Measurements from ENCODE around the gene PSMG3.
"Not testable (repeated sequence)": the region's sequence is repeated elsewhere in the genome, so short reads cannot be mapped to it uniquely, and the experiment has no call there.

The PSMG3 gene

GRCh38 chr7:1531263-1531978 is 38.4 kb downstream of the PSMG3 start:
- DNase-seq: no peak

GRCh38 chr7:1530946-1531262 is 38.9 kb downstream of the PSMG3 start:
- no peak for DNase-seq

DNA sequence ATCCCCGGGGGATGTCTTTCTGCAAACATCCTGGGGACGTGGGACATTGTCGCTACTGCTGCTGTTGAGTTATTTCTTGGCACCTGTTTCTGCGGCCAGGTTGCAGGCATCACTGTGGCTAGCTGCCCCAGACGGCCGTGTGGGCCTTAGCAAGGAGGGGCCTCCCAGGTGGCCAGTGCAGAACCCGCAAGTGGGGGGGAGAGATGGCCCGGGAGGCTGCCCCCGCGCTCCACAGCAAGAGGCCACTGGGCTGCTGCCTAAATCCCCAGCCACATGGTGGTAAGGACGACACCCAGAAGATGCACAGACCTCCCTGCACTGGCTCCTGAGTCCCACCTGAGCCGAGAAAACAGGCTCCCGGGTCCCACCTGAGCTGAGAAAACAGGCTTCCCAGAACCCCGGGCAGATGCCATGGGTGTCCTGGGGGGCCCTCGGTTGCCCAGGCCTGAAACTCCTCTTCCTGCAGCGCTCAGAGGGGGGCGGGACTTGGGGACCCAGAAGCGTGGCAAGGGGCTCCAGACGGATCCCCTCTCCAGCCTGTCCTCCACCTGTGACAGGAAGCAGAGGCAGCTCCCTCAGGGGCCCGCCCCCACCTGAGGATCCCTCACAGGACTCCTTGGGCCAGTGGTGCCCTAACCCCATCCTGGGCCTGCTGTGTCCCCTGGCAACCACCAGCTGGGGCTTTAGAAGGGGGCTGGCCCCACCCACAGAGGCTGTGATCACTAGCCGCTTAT is 40.3 kb downstream of the PSMG3 start:
- no peak for DNase-seq

GRCh38 chr7:1526271-1526754 is 43.5 kb downstream of the PSMG3 start:
- no peak for DNase-seq

DNA sequence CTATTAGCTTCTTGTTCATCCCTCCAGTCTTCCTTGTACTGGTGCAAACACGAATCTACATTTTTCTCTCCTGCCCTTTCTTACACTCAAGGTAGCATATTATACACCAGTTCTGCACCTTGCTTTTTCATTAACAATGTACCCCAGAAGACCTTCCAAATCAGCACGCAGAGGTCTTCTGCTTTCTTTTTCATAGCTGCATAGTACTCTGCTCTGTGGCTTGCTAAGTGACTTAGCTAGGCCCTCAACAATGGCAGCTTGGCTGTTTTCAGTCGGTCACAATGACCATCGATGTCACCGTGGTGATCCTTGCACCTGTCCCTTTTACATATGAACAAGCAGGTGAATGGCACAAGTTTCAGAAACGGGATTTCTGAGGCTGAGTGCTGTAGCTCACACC is 44.4 kb downstream of the PSMG3 start:
- DNase-seq: no peak

GRCh38 chr7:1523844-1524243 is 46.0 kb downstream of the PSMG3 start:
- no peak for DNase-seq

DNA sequence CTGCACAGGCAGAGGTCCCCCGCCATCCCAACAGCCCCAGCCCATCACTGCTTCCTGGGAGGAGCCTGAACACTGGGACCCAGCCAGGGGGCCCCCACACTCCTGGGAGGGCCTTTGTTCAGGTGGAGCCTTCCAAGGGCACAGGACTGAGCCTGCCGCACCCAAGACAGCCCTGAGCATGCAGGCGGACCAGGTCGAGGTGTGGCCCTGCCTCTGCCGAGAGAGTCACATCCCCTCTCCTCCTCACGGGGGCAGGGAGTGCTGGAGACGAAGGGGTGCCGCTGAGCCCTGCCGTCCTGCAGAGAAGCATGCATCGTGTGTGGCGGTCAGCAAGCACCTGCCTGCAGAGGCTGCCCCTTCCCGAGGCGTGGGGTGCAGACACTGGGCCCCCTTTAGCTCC is 46.6 kb downstream of the PSMG3 start:
- DNase-seq: no peak

DNA sequence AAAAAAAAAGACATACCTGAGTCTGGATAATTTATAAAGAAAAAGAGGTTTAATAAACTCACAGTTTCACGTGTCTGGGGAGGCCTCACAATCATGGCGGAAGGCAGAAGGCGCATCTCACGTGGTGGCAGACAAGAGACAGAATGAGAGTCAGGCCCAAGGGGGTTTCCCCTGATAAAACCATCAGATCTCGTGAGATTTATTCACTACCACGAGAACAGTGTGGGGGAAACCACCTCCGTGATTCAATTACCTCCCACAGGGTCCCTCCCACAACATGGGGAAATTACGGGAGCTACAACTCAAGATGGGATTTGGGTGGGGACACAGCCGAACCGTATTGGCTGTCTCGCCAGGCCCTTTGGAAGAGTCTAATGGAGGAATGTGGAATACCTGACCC is 48.4 kb downstream of the PSMG3 start:
- DNase-seq: no peak

DNA sequence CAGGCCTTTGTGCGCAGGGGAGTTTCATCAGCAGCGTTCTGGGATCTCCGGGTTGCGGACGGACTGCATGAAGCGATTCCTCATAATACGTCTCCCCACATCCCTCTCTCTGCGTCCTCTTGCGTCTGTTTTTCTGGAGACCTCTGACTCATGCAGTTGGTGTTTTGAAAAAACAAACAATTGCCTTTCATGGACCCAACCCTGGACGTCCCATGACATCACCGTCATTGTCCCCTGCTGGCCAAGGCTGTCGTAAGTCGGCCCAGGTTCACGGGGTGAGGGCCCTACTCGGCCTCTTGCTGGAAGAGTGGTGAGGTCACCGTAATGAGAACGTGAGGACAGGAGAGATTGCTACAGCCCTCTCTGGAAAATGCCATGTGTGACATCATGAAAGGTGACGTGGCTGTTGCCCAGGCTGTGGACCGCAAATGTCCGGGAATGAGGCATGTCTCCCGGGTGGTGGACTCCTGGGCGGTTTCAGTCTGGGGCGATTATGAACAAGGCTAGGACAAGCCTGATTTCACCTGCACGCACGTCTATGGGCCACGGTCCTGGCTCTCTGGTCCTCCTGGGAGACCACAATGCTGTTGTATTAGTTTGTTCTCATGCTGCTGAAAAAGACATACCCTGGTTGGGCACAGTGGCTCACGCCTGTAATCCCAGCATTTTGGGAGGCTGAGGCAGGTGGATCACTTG is 49.1 kb downstream of the PSMG3 start:
- DNase-seq: no peak

GRCh38 chr7:1519322-1519922 is 50.4 kb downstream of the PSMG3 start:
- DNase-seq: not testable (repeated sequence)

Measured in NCI-H1105 (cell line).